Esophagus muscularis mucosa (tissue), 3 donors: Measurements from ENCODE around the gene FOXK1.
A peak's percentile ranks its signal among the peaks of the same experiment; 100 is the strongest.

Experiments
- POLR2A ChIP-seq: fragments of 450-650 bp; IDR thresholded peaks from one replicate; pipeline ENCODE4 v1.6.1; 2017; ENCODE audit warnings: antibody characterized with exemption, moderate library complexity, mild to moderate bottlenecking, low read depth
- POLR2AphosphoS5 ChIP-seq, 2 donors: sonication (generic); formaldehyde crosslinking; IDR thresholded peaks; one replicate each; pipeline ENCODE4 v1.6.1; 2017; ENCODE audit warnings: antibody characterized with exemption in 2 of 2
- TF ChIP-seq, protein P1 (sequence below), 3 experiments: fragments of 200-600 bp in 2 of 3; fragments of 450-650 bp in 1 of 3; sonication (generic) in 2 of 3; IDR thresholded peaks; one replicate each; pipeline ENCODE4 v1.5.1; 2017 to 2019; ENCODE audit warnings: antibody characterized with exemption in 3 of 3, mild to moderate bottlenecking in 2 of 3, moderate library complexity in 1 of 3

DNA sequence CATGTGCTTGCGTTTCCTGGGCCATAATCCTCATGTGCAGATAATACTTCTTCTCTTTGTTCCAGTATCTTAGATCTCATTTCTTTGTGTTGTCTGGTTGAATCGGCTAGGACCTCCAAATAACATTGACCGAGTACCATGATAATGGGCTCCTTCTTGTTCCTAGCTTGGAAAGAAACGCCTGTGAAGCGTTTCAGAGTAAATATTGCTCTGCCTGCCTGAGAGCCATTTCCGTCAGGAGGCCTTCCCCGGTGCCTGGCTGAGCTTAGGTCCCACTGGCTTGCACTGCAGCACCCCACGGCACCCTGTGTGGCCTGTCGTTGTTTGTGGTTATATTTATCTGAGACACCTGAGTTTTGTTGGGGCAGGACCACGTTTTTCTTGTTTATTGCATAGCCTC lies 17.7 kb downstream of the FOXK1 start:
- TF ChIP-seq POLR2A, result no peak
- TF ChIP-seq, protein P1, sequence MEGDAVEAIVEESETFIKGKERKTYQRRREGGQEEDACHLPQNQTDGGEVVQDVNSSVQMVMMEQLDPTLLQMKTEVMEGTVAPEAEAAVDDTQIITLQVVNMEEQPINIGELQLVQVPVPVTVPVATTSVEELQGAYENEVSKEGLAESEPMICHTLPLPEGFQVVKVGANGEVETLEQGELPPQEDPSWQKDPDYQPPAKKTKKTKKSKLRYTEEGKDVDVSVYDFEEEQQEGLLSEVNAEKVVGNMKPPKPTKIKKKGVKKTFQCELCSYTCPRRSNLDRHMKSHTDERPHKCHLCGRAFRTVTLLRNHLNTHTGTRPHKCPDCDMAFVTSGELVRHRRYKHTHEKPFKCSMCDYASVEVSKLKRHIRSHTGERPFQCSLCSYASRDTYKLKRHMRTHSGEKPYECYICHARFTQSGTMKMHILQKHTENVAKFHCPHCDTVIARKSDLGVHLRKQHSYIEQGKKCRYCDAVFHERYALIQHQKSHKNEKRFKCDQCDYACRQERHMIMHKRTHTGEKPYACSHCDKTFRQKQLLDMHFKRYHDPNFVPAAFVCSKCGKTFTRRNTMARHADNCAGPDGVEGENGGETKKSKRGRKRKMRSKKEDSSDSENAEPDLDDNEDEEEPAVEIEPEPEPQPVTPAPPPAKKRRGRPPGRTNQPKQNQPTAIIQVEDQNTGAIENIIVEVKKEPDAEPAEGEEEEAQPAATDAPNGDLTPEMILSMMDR (IDR thresholded peaks at IDR 0.05), result no peak
- TF ChIP-seq POLR2AphosphoS5 (IDR thresholded peaks at IDR 0.05), result peak in 1 of 2 donors; percentile 11
